ENCODE results near the gene PPP1R18. TPM values are rescaled to one million over a fixed set of nuclear protein-coding genes. Genes with fewer than 3 reads are reported as not detected.

PPP1R18 gene
- total RNA-seq, 2 experiments from 2014 or later, result 112 to 115 TPM

DNA sequence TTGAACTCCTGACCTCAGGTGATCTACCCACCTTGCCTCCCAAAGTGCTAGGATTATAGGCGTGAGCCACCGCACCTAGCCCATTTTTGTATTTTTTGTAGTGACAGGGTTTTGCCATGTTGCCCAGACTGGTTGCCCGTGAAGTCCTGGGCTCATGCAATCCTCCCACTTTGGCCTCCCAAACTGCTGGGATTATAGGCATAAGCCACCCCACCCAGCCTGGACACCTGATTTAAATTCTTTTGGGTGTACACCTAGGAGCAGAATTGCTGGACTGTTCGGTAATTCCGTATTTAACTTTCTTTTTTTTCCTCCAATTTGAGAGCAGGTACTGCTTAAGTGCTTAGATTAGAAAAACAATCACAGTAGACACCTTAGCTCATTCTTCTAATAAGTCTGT lies 10.0 kb upstream of the PPP1R18 start:
- Mint-ChIP-seq H3K4me3 (no peak overlapping the region), H3K27me3 (ENCODE audit: low read depth) (no peaks in the 10 kb centered on the region), H3K27ac (no peak overlapping the region), H3K9me3 (no peaks in the 10 kb centered on the region), H3K36me3 (ENCODE audit: low read depth) (peaks cover 8% of the 10 kb centered on the region), H3K4me1 (ENCODE audit: low read depth) (peaks cover 6% of the 10 kb centered on the region)
- CTCF ChIA-PET, result interaction anchor here (1.2 to 1.3 kb wide), 2 partner anchors 17 to 34 kb away, joined by 3 to 6 read pairs; no protein-coding TSS in a partner anchor
- intact Hi-C loops (cut with micrococcal nuclease), result no loop called here
- no peak for DNase-seq

DNA sequence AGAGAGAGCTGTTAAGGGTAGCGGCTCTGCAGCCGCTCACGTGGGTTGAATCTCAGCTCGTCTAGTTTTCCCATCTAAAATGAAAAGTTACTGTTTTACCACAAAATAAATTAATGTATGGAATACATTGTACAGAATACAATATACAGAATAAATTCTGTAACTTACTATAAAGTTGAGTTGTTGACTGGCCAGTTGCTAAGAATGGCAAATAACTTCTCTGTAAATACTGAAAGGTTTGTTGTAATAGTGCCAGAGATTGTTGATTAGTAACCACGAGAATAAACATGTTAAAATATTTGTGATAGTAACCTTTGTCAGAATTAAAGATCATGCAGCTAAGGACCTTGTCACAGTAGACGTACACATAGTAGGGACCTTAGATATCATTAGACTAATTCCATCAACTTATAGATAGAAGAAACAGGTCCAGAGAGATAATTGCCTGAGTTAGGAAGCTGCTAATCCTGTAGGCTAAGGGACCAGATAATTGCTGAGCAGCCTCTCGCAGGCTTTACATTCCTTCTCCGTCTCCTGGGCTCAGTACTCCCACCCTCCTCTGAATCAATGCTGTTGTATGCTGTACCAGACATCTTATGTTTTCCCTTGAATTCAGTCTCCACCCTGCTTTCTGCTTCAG lies 4.9 kb upstream of the PPP1R18 start:
- Mint-ChIP-seq H3K27ac (peak overlapping the region; percentile 76), H3K36me3 (ENCODE audit: low read depth) (peaks cover 9% of the 10 kb centered on the region), H3K4me3 (peak overlapping the region; percentile 99), H3K4me1 (ENCODE audit: low read depth) (peaks cover 35% of the 10 kb centered on the region), H3K9me3 (no peaks in the 10 kb centered on the region), H3K27me3 (ENCODE audit: low read depth) (no peaks in the 10 kb centered on the region)
- CTCF ChIA-PET, result interaction anchor here (0.6 to 2.1 kb wide), 5 partner anchors 11 to 37 kb away, joined by 3 to 12 read pairs (median 6); no protein-coding TSS in a partner anchor
- intact Hi-C loops (cut with micrococcal nuclease), result no loop called here
- no peak for DNase-seq

DNA sequence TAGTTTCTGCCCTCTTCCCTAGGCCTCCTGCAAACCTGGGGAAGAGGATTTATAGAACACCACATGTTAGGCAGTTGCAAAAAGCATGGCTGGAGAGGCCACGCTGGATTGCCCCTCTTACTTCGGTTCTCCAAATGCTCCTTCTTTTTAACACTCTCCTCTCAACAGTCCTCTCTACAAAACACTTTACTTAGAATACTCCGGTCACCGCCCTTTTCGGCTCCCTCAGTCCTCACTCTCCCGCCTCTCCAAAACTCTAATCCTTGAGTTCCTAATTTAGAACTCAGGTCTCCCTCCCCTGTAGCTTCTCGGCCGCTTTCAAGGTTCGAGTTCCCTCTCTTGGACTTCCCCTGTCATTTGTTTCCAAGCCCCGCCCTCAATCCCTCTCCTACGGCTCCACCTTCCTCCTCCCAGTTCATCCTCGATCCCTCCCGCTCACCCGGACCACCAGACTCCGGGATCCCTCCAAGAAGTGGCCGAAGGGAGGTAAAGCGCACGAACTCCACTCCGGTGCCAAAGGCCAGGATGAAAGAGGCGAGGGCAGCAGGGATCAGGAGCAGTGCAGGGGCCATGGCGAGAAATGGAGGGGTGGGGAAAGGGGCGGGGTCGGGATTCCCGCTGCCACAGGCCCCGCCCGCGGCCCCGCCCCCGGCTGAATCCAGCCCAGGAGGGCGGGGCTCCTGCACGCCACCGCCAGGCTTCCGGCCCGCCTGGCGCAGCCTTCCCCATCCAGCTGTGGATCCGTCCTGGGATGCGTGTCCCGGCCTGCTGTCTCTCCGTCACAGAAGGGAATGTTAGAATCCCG lies 4.2 kb upstream of the PPP1R18 start, which contains the start of gene NRM:
Gene NRM, minus strand, starts transcription at position 582 of the 805 bp plus-strand sequence. Its CDS starts 10 bp downstream, at position 572.
- Mint-ChIP-seq H3K27me3 (ENCODE audit: low read depth) (no peaks in the 10 kb centered on the region), H3K9me3 (no peaks in the 10 kb centered on the region), H3K4me3 (peak within 1 kb of the TSS; percentile 99), H3K4me1 (ENCODE audit: low read depth) (peaks cover 35% of the 10 kb centered on the region), H3K27ac (peak within 1 kb of the TSS; percentile 91), H3K36me3 (ENCODE audit: low read depth) (peaks cover 14% of the 10 kb centered on the region)
- peak; percentile 79 for DNase-seq
- CTCF ChIA-PET, result interaction anchor here (0.6 to 2.1 kb wide), 6 partner anchors 10 to 38 kb away, joined by 3 to 12 read pairs (median 6); no protein-coding TSS in a partner anchor
- intact Hi-C loops (cut with micrococcal nuclease), result no loop called here

GRCh38 chr6:30689985-30690384 lies 3.5 kb upstream of the PPP1R18 start:
- Mint-ChIP-seq H3K4me1 (ENCODE audit: low read depth) (peaks cover 35% of the 10 kb centered on the region), H3K36me3 (ENCODE audit: low read depth) (peaks cover 20% of the 10 kb centered on the region), H3K4me3 (peak overlapping the region; percentile 99), H3K27ac (peak overlapping the region; percentile 91), H3K9me3 (no peaks in the 10 kb centered on the region), H3K27me3 (ENCODE audit: low read depth) (no peaks in the 10 kb centered on the region)
- CTCF ChIA-PET, result interaction anchor here (1.7 to 2.2 kb wide), 3 partner anchors 9 to 32 kb away, joined by 6 to 11 read pairs (median 8); no protein-coding TSS in a partner anchor
- DNase-seq, result no peak
- intact Hi-C loops (cut with micrococcal nuclease), result loop anchor here (5.0 kb wide), 1 partner anchor 363 kb away; the partner anchor contains the start of gene TRIM39

- H3K27me3 Mint-ChIP-seq (ENCODE audit: low read depth), result no peaks in the 10 kb centered on the region
- H3K4me3 Mint-ChIP-seq, result peak overlapping the region; percentile 99
- no peaks in the 10 kb centered on the region for H3K9me3 Mint-ChIP-seq
- H3K4me1 Mint-ChIP-seq (ENCODE audit: low read depth), result peaks cover 35% of the 10 kb centered on the region
- intact Hi-C loops (cut with micrococcal nuclease), result loop anchor here (5.0 kb wide), 1 partner anchor 362 kb away; the partner anchor contains the start of gene TRIM39
- H3K27ac Mint-ChIP-seq, result no peak overlapping the region
- H3K36me3 Mint-ChIP-seq (ENCODE audit: low read depth), result peaks cover 25% of the 10 kb centered on the region
- CTCF ChIA-PET, result interaction anchor here (1.4 to 2.2 kb wide), 3 partner anchors 10 to 131 kb away, joined by 3 to 11 read pairs (median 8); no protein-coding TSS in a partner anchor
- DNase-seq, result no peak
Observed at GRCh38 chr6:30689022-30689865, 2.8 kb upstream of the PPP1R18 start.

DNA sequence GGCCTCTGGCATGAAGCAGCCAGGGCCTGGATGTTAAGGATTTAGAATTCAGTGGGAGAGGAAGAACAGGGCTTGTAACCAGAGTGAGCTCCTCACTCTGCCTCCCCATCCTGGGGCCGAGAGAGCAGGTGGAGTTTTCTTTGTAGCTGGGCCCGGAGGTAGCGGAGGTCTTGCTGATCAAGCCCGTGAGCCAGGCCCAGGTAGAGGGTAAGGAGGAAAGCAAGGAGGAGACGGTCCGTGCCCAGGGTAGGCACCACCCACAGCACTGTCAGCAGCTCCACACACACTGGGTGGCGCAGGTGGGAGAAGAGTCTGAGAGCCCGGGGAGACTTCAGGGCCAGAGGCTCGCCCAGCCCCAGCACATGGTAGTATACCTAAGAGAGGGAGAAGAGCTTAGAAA lies 2.1 kb upstream of the PPP1R18 start:
- intact Hi-C loops (cut with micrococcal nuclease), result loop anchor here (5.0 kb wide), 1 partner anchor 361 kb away; the partner anchor contains the start of gene TRIM39
- Mint-ChIP-seq H3K27ac (peak overlapping the region; percentile 14), H3K4me1 (ENCODE audit: low read depth) (peaks cover 35% of the 10 kb centered on the region), H3K4me3 (peak overlapping the region; percentile 96), H3K27me3 (ENCODE audit: low read depth) (no peaks in the 10 kb centered on the region), H3K9me3 (no peaks in the 10 kb centered on the region), H3K36me3 (ENCODE audit: low read depth) (peaks cover 31% of the 10 kb centered on the region)
- CTCF ChIA-PET, result interaction anchor here (1.3 to 2.2 kb wide), 4 partner anchors 9 to 132 kb away, joined by 3 to 11 read pairs (median 8); no protein-coding TSS in a partner anchor
- no peak for DNase-seq

GRCh38 chr6:30687659-30688431 lies 1.4 kb upstream of the PPP1R18 start:
- H3K27me3 Mint-ChIP-seq (ENCODE audit: low read depth), result no peaks in the 10 kb centered on the region
- H3K27ac Mint-ChIP-seq, result peak overlapping the region; percentile 100
- peak overlapping the region; percentile 96 for H3K4me3 Mint-ChIP-seq
- CTCF ChIA-PET, result interaction anchor here (0.9 to 2.2 kb wide), 6 partner anchors 9 to 133 kb away, joined by 3 to 11 read pairs (median 6); no protein-coding TSS in a partner anchor
- peaks cover 39% of the 10 kb centered on the region for H3K36me3 Mint-ChIP-seq (ENCODE audit: low read depth)
- peaks cover 35% of the 10 kb centered on the region for H3K4me1 Mint-ChIP-seq (ENCODE audit: low read depth)
- intact Hi-C loops (cut with micrococcal nuclease), result loop anchor here (5.0 kb wide), 1 partner anchor 361 kb away; the partner anchor contains the start of gene TRIM39
- no peaks in the 10 kb centered on the region for H3K9me3 Mint-ChIP-seq
- DNase-seq, result no peak

- peak; percentile 77 for DNase-seq
- no peaks in the 10 kb centered on the region for H3K27me3 Mint-ChIP-seq (ENCODE audit: low read depth)
- peak overlapping the region; percentile 100 for H3K27ac Mint-ChIP-seq
- H3K36me3 Mint-ChIP-seq (ENCODE audit: low read depth), result peaks cover 45% of the 10 kb centered on the region
- H3K9me3 Mint-ChIP-seq, result no peaks in the 10 kb centered on the region
- intact Hi-C loops (cut with micrococcal nuclease), result loop anchor here (1.0 to 5.0 kb wide), 2 partner anchors 72 to 360 kb away; partner anchors contain the start of gene TRIM39
- H3K4me1 Mint-ChIP-seq (ENCODE audit: low read depth), result peaks cover 36% of the 10 kb centered on the region
- H3K4me3 Mint-ChIP-seq, result peak overlapping the region; percentile 96
- CTCF ChIA-PET, result interaction anchor here (0.9 to 1.3 kb wide), 4 partner anchors 8 to 44 kb away, joined by 4 to 7 read pairs (median 6); no protein-coding TSS in a partner anchor
Observed at GRCh38 chr6:30686908-30687658, 638 bp upstream of the PPP1R18 start.

GRCh38 chr6:30685157-30686008 lies 1.1 kb downstream of the PPP1R18 start:
- intact Hi-C loops (cut with micrococcal nuclease), result loop anchor here (1.0 to 5.0 kb wide), 3 partner anchors 39 to 358 kb away; partner anchors contain the start of genes C6orf136 and TRIM39
- Mint-ChIP-seq H3K9me3 (no peaks in the 10 kb centered on the region), H3K4me3 (peak overlapping the region; percentile 96), H3K36me3 (ENCODE audit: low read depth) (peaks cover 60% of the 10 kb centered on the region), H3K4me1 (ENCODE audit: low read depth) (peaks cover 36% of the 10 kb centered on the region), H3K27ac (peak overlapping the region; percentile 100), H3K27me3 (ENCODE audit: low read depth) (no peaks in the 10 kb centered on the region)
- DNase-seq, result peak; percentile 60
- CTCF ChIA-PET, result interaction anchor here (0.8 to 1.8 kb wide), 5 partner anchors 10 to 141 kb away, joined by 3 to 7 read pairs (median 5); no protein-coding TSS in a partner anchor

All from activated naive CD4-positive, alpha-beta T cell treated with anti-CD3 and anti-CD28 coated beads for 36 hours (primary cell).